Measurements from ENCODE around the gene ICAM5.

- TF ChIP-seq NFIC (IDR thresholded peaks at IDR 0.05), result no peak
- TF ChIP-seq YY1 (IDR thresholded peaks at IDR 0.05; ENCODE audit: low read depth), result no peak
- TF ChIP-seq RAD21 (IDR thresholded peaks at IDR 0.05; ENCODE audit: low read depth), result no peak
- TF ChIP-seq MAX (IDR thresholded peaks at IDR 0.05), result no peak
- TF ChIP-seq CEBPB (IDR thresholded peaks at IDR 0.05), result no peak
- no peak for TF ChIP-seq REST (IDR thresholded peaks at IDR 0.05; ENCODE audit: low read depth)
- no peak for TF ChIP-seq TEAD4 (IDR thresholded peaks at IDR 0.05)
- TF ChIP-seq CREB1 (IDR thresholded peaks at IDR 0.05; ENCODE audit: low read depth), result no peak
- TF ChIP-seq USF1 (IDR thresholded peaks at IDR 0.05), result no peak
Measured at GRCh38 chr19:10317045-10317856, 27.5 kb downstream of the ICAM5 start.

Measured in Ishikawa (cell line).